ENCODE data around the gene MDK.
"Not testable (repeated sequence)": the region's sequence is repeated elsewhere in the genome, so short reads cannot be mapped to it uniquely, and the experiment has no call there.

Gene MDK

DNA sequence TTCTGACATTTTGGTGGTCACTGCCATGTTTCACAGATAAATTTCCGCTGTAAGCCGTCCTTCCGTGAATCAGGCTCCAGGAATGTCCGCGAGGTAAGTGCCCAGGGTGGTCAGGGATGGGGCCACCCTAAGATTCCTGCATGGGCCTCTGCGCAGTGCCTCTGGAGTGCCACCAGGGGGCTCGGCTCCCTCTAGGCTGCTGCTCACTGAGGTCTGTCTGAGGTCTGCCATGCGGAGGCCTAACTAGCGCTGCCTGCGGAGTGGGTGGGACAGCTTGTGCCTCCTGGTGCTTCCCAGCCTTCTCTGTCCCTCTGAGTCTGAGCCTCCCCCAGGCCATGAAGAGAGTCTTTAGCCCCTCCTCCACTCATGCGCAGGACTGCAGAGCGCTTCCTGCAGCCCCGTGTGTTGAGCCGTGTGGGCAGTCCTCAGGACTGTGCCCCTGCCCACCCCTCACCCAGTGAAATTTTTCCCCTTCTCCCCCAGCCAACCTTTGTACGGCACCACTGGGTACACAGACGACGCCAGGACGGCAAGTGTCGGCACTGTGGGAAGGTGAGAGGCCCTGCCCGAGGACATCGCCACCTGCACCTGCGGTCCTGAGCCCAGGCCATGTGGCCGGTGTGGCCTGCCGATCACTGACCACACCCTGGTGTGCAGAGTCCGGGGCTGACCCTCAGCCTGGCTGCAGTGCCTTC, 11.9 kb upstream of the MDK start:
- DNase-seq: peak; percentile 70

DNA sequence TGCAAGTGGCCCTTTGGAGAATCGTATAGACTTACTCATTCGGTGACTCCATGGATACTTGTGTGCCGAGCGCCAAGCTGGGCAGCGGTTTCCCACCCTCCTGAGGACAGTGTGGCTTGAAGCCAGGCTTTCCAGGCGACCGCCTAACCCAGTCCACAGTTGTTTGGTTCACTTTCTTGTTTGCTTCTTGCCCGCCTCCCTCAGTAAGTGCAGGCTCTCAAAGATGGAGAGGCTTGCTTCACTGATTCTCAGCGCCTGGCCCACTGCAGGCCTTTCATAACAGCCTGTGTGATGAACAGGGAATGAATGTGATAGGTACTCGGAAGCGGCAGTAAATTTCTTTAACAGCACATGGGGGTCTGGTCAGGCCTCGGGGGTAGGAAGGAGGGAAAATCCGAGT, 11.2 kb upstream of the MDK start:
- DNase-seq: no peak

DNA sequence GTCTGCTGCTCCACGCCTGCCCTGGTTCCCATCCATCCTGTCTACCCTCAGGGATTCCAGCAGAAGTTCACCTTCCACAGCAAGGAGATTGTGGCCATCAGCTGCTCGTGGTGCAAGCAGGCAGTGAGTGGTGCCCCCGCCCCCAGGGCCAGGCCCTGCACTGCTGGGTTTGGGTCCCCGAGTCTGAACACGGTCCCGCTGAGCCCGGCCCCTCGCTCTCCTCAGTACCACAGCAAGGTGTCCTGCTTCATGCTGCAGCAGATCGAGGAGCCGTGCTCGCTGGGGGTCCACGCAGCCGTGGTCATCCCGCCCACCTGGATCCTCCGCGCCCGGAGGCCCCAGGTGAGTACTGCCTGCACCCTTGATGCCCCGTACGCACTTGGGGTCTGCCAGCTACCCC, 10.2 kb upstream of the MDK start:
- not testable (repeated sequence) for DNase-seq

DNA sequence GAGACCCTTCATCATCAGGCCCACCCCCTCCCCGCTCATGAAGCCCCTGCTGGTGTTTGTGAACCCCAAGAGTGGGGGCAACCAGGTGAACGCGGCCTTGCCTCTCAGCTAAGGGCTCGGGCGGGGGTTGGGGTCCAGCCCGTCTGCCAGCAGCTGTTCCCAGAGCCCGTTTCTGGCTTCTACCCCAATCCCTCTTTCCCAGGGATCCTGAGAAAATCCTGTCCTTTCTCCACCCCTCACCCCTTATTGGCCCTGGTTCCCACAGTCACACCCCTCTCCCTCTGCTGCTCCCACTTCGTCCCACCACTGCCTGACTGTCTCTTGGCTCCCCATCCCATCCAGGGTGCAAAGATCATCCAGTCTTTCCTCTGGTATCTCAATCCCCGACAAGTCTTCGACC, 9.4 kb upstream of the MDK start:
- no peak for DNase-seq

DNA sequence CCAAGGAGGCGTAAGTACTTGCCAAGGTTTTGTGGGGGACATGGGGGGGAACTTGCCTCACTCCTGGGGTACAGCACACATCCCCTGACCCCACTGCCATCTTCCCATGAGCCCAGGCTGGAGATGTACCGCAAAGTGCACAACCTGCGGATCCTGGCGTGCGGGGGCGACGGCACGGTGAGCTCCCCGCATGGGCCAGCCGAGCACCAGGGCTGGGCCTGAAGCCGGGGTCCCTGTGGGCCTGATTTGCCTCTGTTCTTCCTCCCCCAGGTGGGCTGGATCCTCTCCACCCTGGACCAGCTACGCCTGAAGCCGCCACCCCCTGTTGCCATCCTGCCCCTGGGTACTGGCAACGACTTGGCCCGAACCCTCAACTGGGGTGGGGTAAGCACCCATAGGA, 9.0 kb upstream of the MDK start:
- not testable (repeated sequence) for DNase-seq

DNA sequence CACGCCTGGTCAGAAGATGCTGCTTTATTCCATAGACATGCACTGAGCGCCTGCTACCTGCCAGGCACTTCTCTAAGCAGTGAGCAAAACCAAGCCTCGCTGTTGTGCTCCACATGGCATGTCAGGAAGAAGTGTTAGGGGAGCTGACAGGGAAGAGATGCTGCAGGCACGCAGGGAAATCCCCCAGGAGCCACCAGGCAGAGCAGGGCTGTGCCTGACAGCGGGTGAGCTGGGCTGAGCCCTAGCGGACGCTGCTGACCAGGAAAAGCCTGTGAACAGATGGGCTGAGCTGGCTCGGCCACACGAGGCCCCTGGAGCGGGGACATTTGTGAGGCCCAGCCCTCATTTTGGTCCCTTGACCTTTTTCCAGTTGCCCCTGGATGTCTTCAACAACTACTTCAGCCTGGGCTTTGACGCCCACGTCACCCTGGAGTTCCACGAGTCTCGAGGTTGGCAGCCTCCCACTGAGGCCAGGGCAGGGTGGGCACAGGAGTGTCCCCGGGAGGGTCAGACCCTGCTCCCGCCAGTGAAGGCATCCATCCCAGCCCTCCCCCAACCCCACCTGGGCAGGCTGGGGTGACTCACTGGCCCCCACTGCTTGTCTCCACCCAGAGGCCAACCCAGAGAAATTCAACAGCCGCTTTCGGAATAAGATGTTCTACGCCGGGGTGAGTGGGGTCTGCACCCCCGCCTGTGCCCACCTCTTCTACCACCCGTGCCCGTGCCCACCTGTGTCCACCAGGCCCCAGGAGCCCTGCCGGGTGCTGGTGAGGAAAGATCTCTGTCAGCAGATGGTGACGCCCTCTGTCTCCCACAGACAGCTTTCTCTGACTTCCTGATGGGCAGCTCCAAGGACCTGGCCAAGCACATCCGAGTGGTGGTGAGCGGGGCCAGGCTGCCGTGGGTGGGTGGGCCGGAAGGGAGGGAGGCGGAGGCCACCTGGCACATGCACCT, 7.4 kb upstream of the MDK start:
- no peak for DNase-seq

DNA sequence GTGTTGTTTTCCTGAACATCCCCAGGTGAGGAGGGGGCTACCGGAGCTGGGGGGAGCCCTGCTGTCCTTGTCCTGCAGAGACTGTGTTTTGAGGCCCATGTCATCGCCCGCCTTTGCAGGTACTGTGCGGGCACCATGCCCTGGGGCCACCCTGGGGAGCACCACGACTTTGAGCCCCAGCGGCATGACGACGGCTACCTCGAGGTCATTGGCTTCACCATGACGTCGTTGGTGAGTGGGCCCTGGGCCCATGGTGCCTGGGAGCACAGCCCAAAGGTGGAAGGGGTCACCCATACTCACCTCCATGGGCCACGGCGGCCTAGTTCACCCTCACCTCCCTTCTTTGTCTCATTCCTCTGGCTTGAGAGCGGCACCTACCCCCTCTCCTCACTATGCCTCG, 6.7 kb upstream of the MDK start:
- DNase-seq: no peak

DNA sequence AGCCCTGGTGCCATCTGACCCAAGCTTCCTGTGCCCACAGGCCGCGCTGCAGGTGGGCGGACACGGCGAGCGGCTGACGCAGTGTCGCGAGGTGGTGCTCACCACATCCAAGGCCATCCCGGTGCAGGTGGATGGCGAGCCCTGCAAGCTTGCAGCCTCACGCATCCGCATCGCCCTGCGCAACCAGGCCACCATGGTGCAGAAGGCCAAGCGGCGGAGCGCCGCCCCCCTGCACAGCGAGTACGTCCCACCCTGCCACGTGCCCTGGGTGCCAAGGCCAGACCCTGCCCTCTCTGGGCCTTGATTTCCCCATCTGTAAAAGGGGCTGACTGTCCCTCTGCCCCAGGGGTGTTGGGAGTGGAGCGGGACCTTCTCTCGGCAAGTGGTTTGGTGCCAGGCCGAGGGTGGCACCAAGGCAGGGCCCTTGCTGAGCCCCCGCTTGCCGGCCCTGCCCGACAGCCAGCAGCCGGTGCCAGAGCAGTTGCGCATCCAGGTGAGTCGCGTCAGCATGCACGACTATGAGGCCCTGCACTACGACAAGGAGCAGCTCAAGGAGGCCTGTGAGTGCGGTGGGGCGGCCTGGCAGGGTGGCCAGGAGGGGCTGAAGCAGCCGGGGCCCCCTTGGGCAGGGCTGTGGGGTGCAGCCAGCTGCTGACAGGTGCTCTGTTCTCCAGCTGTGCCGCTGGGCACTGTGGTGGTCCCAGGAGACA, 5.9 kb upstream of the MDK start:
- no peak for DNase-seq

DNA sequence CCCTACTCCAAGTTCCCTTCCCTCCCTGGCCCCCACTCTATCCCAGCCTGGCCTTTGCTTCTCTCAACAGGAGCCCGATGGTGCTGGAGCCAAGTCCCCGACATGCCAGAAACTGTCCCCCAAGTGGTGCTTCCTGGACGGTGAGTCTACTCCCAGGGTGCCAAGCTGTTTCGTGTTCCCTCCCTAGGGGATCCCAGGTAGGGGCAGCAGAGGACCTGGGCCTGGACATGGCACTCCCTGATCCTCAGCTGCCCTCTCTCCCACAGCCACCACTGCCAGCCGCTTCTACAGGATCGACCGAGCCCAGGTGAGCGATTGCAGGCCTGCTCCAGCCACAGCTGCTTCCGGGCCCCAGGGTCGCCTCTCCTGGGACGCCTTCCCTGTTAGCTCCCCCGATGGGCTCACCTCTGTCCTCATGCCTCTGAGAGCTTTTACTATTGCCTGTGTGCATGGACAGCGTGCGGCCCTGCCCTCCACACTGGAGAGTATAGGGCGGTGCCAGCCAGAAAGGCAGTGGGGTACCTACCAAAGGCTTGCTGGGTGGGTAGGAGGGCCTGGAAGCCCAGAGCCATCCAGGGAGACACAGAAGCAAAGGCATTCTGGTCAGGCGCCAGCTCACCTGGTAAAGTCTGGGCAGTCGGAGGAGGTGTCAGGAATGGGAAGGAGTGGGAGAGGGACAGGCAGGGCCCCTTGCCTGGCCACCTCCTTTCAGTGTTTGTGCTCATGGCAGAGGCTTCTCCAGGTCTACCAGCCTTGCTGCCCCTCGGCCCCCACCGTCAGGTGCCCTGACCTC, 5.0 kb upstream of the MDK start:
- DNase-seq: no peak

DNA sequence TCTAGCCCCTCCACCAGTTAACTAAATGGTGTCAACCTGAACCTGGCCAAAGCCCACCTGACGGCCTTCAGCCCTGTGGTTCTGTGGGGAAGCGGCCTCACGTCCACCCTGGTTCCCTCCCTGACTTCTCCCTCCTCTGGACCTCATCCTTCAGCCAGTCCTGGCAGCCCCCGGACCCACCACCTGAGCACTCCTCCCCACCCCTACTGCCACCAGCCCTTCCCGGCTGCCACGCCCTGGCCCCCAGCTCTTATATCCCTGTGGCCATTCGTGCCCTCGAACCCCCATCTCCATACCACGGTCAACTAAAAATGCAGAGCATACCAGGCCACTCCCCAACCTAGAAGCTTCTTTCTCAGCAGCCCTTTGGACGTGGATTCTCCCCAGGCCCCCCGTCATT, 4.2 kb upstream of the MDK start:
- no peak for DNase-seq

DNA sequence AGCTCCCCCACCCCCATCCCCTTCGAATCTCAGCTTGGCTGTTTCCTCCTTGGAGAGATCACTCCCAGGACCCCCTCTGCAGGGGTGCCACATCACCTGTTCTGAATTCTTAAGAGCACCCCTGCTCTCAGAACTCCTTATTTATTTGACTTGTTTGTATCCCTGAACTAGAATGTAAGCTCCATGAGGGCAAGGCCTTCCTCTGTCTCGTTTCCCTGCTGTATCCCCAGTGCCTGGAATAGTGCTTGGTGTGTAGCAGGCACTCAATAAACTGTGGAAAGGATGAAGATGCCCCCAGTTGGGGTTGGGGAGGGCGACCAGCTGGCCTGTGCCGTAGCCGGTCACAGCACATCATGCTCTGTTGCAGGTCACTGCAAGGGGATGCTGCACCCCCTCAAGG, 3.6 kb upstream of the MDK start:
- no peak for DNase-seq

DNA sequence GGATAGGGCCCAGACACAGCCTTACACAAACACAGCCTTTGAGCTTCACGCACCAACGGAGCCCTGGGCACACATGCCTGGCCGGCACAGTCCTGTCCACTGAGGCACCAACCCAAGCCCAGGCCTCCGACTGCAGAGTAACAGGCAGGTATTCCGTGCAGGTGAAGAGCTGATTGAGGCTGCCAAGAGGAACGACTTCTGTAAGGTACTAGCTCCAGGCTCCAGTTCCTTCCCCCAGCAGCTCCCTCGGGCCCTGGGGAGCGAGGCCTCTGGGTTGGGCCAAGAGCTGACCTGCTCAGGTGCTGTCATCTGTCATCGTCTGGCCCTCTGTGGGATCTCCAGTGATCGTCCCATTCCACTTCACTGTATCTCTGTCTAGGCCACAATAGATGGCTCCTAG, 3.2 kb upstream of the MDK start:
- no peak for DNase-seq

DNA sequence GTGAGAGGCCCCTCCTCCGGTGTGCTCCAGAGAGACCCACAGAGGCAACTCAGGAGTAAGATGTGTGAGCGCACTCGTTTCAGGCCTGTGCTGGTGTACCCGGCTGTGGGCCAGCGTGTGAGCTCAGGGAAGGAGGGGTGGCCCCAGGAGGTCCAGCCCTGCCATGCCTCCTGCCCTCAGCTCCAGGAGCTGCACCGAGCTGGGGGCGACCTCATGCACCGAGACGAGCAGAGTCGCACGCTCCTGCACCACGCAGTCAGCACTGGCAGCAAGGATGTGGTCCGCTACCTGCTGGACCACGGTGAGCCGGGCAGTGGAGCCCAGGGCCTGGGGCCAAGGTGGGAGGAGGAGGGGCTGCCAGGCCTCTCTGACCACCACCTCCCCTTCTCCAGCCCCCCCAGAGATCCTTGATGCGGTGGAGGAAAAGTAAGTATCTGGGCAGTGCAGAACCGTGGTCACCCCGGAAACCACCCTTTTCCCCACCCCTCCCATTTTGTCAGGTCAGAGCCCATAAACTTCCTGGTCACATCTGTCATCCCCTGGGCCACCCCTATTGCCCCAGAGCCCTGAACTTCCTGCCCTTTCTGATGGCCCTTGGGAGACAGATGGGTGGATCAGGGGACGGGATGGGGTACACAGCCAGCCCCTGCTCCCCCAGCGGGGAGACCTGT, 2.5 kb upstream of the MDK start:
- peak; percentile 43 for DNase-seq

DNA sequence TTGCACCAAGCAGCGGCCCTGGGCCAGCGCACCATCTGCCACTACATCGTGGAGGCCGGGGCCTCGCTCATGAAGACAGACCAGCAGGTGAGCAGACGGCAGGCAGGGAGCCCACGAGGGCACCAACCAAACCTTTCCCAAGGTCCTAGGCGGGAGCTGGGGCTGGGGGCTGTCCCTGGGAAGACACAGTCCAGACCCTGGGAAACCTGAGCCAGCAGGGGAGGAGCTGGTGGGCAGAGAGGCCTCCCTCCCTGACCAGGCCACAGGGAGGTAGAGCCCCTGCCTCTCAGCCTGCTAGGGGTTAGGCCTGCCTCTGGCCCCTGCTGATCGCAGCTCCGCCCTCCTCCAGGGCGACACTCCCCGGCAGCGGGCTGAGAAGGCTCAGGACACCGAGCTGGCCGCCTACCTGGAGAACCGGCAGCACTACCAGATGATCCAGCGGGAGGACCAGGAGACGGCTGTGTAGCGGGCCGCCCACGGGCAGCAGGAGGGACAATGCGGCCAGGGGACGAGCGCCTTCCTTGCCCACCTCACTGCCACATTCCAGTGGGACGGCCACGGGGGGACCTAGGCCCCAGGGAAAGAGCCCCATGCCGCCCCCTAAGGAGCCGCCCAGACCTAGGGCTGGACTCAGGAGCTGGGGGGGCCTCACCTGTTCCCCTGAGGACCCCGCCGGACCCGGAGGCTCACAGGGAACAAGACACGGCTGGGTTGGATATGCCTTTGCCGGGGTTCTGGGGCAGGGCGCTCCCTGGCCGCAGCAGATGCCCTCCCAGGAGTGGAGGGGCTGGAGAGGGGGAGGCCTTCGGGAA, 1.8 kb upstream of the MDK start:
- DNase-seq: peak; percentile 86

DNA sequence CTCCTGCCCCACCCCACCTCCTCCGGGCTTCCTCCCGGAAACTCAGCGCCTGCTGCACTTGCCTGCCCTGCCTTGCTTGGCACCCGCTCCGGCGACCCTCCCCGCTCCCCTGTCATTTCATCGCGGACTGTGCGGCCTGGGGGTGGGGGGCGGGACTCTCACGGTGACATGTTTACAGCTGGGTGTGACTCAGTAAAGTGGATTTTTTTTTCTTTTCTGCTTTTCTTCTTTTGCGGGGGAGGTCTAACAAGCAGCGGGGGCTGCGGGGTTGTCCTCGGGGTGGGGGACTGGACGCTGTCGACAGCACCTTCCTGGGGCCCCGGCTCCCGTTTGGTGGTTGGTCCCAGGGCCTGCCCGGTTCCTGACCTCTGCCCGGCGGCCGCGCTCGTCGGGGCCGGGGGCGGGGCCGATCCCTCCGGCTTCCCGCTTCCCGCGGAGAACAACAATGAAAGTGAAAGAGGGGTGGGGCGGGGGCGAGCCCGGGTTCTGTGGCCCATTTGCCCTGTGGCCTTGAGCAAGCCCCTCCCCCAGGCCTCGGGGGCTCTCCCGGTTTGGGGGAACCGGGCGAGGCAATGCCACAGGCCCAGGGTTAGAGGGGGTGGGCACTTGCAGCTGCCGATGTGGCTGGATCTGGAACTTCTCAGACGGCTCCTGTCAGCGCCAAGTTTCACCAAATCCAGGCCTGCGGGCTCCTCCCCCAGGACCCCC, 975 bp upstream of the MDK start:
- DNase-seq: peak; percentile 80

DNA sequence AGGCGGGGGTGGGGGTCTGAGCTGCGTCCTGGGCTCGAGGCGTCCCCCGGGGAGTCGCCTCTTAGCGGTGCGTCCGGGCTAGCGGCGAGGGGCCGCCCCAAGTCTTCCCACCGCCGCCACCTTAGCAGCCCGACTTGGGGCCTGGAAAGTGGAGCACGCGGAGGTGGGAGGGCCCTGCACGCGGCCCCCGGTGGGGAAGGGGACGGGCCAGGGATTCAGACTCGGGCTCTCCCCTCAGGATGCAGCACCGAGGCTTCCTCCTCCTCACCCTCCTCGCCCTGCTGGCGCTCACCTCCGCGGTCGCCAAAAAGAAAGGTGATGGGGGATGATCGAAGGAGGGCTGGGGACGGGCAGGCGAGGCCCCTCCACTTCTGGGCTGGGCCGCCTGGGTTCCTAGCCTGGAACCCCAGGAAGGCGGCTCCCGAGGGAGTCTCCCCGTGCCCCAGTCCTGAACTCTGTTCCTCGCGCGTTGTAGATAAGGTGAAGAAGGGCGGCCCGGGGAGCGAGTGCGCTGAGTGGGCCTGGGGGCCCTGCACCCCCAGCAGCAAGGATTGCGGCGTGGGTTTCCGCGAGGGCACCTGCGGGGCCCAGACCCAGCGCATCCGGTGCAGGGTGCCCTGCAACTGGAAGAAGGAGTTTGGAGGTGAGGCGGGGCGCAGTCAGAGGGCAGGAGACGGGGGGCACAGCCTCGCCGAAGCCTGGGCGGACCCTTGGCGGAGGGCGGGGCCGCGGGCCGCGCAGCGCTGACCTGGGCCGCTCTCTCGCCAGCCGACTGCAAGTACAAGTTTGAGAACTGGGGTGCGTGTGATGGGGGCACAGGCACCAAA, 563 bp downstream of the MDK start:
- DNase-seq: peak; percentile 63

DNA sequence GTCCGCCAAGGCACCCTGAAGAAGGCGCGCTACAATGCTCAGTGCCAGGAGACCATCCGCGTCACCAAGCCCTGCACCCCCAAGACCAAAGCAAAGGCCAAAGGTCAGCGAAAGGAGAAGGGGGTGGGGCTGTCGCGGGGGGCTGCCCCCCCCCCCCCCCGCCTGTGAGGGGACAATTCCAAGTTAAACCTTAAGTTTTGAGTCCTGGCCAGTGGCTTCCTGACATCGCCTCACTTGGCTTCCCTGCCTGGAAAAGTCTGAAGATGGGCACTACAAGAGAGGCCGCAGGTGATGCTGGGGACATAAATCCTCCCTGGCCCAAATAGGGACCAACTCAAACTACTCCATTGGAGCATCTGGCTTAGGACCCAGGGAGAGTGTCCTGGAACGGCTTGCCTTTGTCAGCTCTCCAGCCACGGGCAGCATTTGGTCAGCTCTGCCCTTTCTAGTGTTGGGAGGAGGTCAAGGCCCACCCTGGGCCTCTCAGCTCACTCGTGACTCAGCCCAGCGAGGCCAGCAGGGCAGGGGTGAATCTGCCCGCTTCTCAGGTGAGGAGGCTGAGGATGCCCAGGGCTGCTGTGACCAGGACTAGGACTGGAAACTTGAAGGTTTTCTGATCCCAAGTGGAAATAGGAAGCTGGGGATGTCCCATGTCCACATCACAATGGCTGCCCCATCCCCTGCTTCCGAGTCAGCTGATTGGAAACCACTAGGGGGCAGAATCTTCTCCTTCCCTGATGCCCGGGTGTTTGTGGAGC, 1.4 kb downstream of the MDK start:
- peak; percentile 63 for DNase-seq

DNA sequence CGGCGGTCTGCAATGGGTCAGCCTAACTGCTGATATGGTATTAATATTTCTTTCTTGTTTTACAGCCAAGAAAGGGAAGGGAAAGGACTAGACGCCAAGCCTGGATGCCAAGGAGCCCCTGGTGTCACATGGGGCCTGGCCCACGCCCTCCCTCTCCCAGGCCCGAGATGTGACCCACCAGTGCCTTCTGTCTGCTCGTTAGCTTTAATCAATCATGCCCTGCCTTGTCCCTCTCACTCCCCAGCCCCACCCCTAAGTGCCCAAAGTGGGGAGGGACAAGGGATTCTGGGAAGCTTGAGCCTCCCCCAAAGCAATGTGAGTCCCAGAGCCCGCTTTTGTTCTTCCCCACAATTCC, 1.9 kb downstream of the MDK start:
- DNase-seq: no peak

Measured in DMS53 (cell line).